Erythroblast (primary cell): ENCODE measurements around the gene CHST12.

ENCODE experiments used
- GATA1 ChIP-seq: IDR thresholded peaks from 2 replicates; pipeline ENCODE4 v1.6.1; 2011; ENCODE audit warnings: low read depth, mild to moderate bottlenecking, control low read depth, low read length, moderate library complexity
- POLR2A ChIP-seq: IDR thresholded peaks from 2 replicates; pipeline ENCODE4 v1.6.1; 2011; ENCODE audit warnings: mild to moderate bottlenecking, low read length

DNA sequence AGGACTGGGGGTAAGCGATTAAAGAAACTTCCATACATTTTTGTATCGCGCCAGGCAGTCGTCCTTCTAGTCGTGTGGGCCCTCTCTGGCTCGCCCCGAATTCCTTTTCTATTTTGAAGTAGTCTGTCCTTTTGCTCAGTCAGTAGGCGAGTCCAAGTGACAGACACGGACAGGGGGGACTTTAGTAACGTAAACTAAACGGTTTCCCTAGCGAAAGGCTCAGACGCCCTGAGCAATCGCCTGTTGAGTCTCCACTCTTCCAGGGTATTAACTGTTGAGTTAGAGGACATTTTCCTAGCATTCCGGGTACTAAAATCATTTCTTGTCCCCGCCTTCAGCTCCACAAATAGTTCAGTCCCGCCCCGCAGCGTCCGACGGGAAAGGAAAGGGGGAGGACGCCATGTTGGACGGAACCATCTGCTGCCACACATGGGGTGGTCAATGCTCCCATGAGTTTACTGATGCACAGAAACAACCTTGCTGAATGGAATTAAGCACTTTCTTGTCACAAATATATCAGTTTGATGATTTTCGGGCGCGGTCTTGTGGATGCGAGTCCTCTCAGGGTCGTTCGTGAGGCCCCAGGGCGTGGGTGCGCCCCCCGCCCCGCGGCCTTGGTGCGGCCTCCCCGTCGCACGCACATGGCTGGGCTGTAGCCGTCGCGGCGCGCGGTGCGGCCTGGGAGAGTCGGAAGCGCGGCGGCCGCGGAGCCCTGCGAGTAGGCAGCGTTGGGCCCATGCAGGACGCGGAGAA, 49.0 kb upstream of the CHST12 start, which contains the start of gene EIF3B:
- TF ChIP-seq POLR2A = peak; percentile 70
- TF ChIP-seq GATA1 = no peak
